Fibroblast of pulmonary artery (primary cell): Measurements from ENCODE around the gene NIFK.

Experiments used
- DNase-seq: peaks from one replicate; pipeline ENCODE4 v3.0.0-alpha.2; 2010; ENCODE audit warnings: low read depth
- H3K4me3 ChIP-seq: replicated peaks from 2 replicates; pipeline ENCODE4 v1.5.1; 2011; ENCODE audit warnings: low read depth, mild to moderate bottlenecking, control low read depth, low read length, moderate library complexity
- TF ChIP-seq, protein P1 (sequence below): IDR thresholded peaks from 2 replicates; pipeline ENCODE4 v1.5.1; 2011; ENCODE audit warnings: mild to moderate bottlenecking, control low read depth, low read length, inconsistent platforms; ENCODE audit errors: missing control alignments

The NIFK gene

DNA sequence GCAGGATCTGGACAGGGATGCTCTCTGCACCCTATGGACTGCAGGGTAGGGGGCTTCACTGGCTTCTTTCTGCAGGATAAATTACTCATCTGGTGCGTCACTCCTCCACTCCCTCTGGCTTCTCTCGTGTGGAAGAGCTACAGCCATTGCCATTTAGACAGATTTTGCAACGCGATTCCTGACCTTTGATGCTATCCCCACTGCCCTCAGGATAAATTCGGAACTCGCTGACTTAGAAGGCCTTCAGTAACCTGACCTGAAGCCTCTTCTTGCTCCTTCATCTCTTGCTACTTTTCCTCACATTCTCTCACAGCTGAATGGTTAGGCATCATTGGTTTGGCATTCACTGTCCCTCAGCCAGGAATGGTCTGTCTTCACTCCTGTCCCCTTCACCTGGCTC, 5.3 kb downstream of the NIFK start:
- TF ChIP-seq, protein P1, sequence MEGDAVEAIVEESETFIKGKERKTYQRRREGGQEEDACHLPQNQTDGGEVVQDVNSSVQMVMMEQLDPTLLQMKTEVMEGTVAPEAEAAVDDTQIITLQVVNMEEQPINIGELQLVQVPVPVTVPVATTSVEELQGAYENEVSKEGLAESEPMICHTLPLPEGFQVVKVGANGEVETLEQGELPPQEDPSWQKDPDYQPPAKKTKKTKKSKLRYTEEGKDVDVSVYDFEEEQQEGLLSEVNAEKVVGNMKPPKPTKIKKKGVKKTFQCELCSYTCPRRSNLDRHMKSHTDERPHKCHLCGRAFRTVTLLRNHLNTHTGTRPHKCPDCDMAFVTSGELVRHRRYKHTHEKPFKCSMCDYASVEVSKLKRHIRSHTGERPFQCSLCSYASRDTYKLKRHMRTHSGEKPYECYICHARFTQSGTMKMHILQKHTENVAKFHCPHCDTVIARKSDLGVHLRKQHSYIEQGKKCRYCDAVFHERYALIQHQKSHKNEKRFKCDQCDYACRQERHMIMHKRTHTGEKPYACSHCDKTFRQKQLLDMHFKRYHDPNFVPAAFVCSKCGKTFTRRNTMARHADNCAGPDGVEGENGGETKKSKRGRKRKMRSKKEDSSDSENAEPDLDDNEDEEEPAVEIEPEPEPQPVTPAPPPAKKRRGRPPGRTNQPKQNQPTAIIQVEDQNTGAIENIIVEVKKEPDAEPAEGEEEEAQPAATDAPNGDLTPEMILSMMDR: no peak
- no peak overlapping the region for H3K4me3 ChIP-seq
- no peak for DNase-seq

DNA sequence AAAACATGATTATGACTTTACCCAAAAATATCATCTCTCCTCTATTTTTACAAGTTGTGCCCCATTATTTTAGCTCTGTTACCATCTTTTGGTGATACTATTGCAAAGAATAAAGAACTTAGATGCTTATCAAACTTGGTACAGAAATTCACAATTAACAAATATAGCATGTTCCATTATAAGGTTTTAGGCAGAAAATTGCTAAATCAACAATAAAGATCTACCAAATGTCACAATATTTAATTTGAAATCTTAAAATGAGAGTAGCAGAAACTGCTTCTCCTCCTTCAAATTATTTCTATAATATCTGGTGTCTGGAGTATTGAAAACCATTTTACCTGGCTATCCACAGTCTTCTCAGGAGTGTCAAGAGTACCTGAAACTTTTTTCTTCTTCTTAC, 8.7 kb downstream of the NIFK start:
- H3K4me3 ChIP-seq: no peak overlapping the region
- TF ChIP-seq, protein P1: no peak
- no peak for DNase-seq

DNA sequence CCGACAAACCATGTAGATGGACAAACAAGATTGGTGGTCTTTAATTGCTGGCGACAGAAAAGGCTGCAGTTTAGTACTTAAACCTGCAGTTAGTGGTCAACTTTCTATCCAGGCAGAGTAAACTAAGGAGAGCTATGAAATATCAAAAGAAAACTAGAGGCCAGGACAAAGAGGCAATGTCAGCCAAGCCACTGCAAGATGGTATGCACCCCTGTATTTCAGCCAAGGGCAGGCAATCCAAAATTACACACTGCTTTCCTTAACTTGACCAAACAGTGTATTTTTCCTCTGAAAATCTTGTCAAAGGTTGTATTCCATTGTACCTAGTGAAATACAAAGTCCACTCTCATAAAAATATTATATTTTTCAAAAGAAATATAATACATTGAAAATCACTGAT, 9.3 kb downstream of the NIFK start:
- no peak for DNase-seq
- TF ChIP-seq, protein P1: no peak
- H3K4me3 ChIP-seq: no peak overlapping the region

DNA sequence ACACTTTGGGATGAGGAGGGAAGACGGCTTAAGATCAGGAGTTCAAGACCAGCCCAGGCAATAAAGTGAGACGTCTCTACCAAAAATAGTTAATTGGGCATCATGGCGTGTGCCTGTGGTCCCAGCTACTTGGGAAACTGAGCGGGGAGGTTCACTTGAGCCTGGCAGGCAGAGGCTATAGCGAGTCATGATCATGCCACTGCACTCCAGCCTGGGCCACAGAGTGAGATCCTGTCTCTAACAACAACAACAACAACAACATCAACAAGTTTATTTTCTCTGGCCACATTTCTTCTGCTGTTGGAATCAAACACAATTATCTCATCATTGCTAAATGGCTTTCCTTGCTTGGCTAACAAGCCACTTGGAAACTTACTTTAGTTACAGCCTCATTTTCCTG, 13.4 kb downstream of the NIFK start:
- no peak for DNase-seq
- TF ChIP-seq, protein P1: no peak
- no peak overlapping the region for H3K4me3 ChIP-seq

DNA sequence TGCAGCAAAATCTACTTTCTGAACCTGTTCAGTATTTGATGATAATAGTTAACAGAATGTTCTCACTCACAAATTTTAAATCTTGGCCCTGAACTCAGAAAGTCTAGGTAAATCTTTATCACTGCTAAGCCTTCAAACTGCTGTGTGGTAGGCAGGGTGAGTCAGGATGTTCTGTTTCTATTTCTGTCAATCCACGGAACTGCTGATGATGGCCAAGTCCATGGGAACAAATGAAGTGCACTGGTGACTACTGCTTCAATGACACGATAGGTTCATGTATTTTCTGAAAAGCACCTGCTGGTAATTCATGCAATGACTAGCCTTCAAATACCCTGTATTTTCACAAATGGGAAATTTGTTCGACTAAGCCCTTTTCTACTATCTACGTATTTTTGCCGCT, 14.2 kb downstream of the NIFK start:
- H3K4me3 ChIP-seq: no peak overlapping the region
- DNase-seq: peak; percentile 52
- TF ChIP-seq, protein P1: no peak

DNA sequence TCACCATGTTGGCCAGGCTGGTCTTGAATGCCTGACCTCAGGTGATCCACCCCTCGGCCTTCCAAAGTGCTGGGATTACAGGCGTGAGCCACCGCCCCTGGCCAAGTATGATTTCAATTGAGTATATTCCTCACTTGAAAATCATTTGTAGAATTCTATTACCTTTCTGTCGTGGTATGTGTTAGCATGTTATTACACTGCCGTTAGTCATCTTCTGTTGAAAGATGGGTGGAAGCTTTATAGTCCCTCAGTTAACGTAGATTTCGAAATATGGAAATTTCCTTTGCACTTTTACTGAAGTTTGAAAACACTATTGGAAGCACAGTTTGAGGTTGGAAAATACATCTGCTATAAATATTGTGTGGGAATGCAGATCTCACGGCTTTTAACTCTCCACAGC, 14.7 kb downstream of the NIFK start:
- peak; percentile 83 for DNase-seq
- H3K4me3 ChIP-seq: no peak overlapping the region
- TF ChIP-seq, protein P1: no peak

DNA sequence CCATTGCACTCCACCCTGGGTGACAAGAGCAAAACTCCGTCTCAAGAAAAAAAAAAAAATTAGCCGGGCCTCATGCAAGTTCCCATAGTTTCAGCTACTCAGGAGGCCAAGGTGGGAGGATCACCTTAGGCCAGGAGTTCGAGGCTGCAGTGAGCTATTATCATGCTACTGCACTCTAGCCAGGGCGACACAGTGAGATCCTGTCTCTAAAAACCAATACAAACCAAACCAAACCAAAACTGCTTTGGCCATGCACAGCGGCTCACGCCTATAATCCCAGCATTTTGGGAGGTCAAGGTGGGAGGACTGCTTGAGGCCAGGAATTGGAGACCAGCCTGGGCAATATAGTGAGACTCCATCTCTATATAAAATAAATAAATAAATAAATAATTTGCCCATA, 19.1 kb downstream of the NIFK start:
- TF ChIP-seq, protein P1: no peak
- DNase-seq: no peak
- no peak overlapping the region for H3K4me3 ChIP-seq
